CD14-positive monocyte (primary cell): ENCODE results near the gene SOCS2. TPM values are rescaled to one million over a fixed set of nuclear protein-coding genes. Genes with fewer than 3 reads are reported as not detected.
"Not testable (repeated sequence)": the region's sequence is repeated elsewhere in the genome, so short reads cannot be mapped to it uniquely, and the experiment has no call there.

Source experiments
- DNase-seq, 3 donors: peaks; one replicate each; pipeline ENCODE4 v3.0.0-alpha.2; 2011 to 2022
- H2AFZ ChIP-seq: 2 replicates; pipeline ENCODE4 v1.6.0; 2012; ENCODE audit warnings: mild to moderate bottlenecking, low read depth, low read length, inconsistent platforms; ENCODE audit not compliant: insufficient read depth, poor library complexity, severe bottlenecking
- H3K27ac ChIP-seq, 2 donors: 1 replicate in 1 of 2; 2 replicates in 1 of 2; pipeline ENCODE4 v1.5.1; 2012 to 2013; ENCODE audit warnings: low read length in 2 of 2, control low read depth in 1 of 2, inconsistent platforms in 1 of 2, low read depth in 1 of 2, mild to moderate bottlenecking in 1 of 2
- H3K27me3 ChIP-seq, 2 donors: one replicate each; pipeline versions ENCODE4 v1.6.0 to v1.6.1; 2011 to 2013; ENCODE audit warnings: low read length in 2 of 2; ENCODE audit not compliant: control insufficient read depth in 2 of 2, insufficient read depth in 2 of 2
- H3K36me3 ChIP-seq, 2 donors: replicated peaks in 1 of 2; 1 replicate in 1 of 2; 2 replicates in 1 of 2; pipeline versions ENCODE4 v1.5.1 to v1.6.1; 2012 to 2013; ENCODE audit warnings: low read length in 2 of 2, control low read depth in 1 of 2, inconsistent platforms in 1 of 2, mild to moderate bottlenecking in 1 of 2; ENCODE audit not compliant: insufficient read depth in 2 of 2, control insufficient read depth in 1 of 2
- H3K4me1 ChIP-seq, 2 donors: 1 replicate in 1 of 2; 2 replicates in 1 of 2; pipeline versions ENCODE4 v1.5.1 to v1.6.1; 2012 to 2013; ENCODE audit warnings: low read length in 2 of 2, control low read depth in 1 of 2, inconsistent platforms in 1 of 2, mild to moderate bottlenecking in 1 of 2, moderate library complexity in 1 of 2; ENCODE audit not compliant: insufficient read depth in 2 of 2, control insufficient read depth in 1 of 2
- H3K4me2 ChIP-seq: replicated peaks from 2 replicates; pipeline ENCODE3; 2012; ENCODE audit warnings: low read length, moderate library complexity, mild to moderate bottlenecking; ENCODE audit not compliant: poor library complexity, severe bottlenecking; ENCODE audit errors: extremely low read depth
- H3K4me3 ChIP-seq, 3 experiments: fragments of 200-600 bp in 1 of 3; sonication (generic) in 1 of 3; replicated peaks in 1 of 3; 1 replicate in 2 of 3; 2 replicates in 1 of 3; pipeline ENCODE4 v1.5.1; 2011 to 2013; ENCODE audit warnings: low read length in 3 of 3, mild to moderate bottlenecking in 3 of 3, control low read depth in 2 of 3, low read depth in 2 of 3, inconsistent platforms in 1 of 3, moderate library complexity in 1 of 3
- H3K79me2 ChIP-seq: 2 replicates; pipeline ENCODE4 v1.6.0; 2012; ENCODE audit warnings: mild to moderate bottlenecking, control low read depth, inconsistent platforms, low read length, moderate library complexity; ENCODE audit not compliant: insufficient read depth
- H3K9ac ChIP-seq: 2 replicates; pipeline ENCODE4 v1.6.0; 2017; ENCODE audit warnings: low read length, mild to moderate bottlenecking; ENCODE audit not compliant: insufficient read depth, poor library complexity, severe bottlenecking
- H3K9me3 ChIP-seq, 2 donors: replicated peaks in 1 of 2; 1 replicate in 1 of 2; 2 replicates in 1 of 2; pipeline versions ENCODE4 v1.5.1 to v1.6.1; 2012 to 2013; ENCODE audit warnings: low read length in 2 of 2, control low read depth in 1 of 2; ENCODE audit not compliant: control insufficient read depth in 1 of 2, insufficient read depth in 1 of 2
- H4K20me1 ChIP-seq: 2 replicates; pipeline ENCODE4 v1.6.0; 2012; ENCODE audit warnings: mild to moderate bottlenecking, low read length, control low read depth, moderate library complexity; ENCODE audit not compliant: insufficient read depth
- H3K27ac Mint-ChIP-seq, 7 donors: one replicate each; pipeline ENCODE4 v1.8.0; 2020; ENCODE audit warnings: mild to moderate bottlenecking in 7 of 7, mixed read lengths in 7 of 7, moderate library complexity in 6 of 7, inconsistent platforms in 2 of 7
- H3K27me3 Mint-ChIP-seq, 3 donors: one replicate each; pipeline ENCODE4 v1.8.0; 2021 to 2022; ENCODE audit warnings: low read depth in 3 of 3, mild to moderate bottlenecking in 3 of 3, mixed read lengths in 3 of 3, moderate library complexity in 3 of 3, inconsistent platforms in 1 of 3
- H3K36me3 Mint-ChIP-seq, 2 donors: one replicate each; pipeline ENCODE4 v1.8.0; 2020; ENCODE audit warnings: mixed read lengths in 2 of 2, inconsistent platforms in 1 of 2, mild to moderate bottlenecking in 1 of 2
- H3K4me1 Mint-ChIP-seq: one replicate; pipeline ENCODE4 v1.8.0; 2020; ENCODE audit warnings: mild to moderate bottlenecking, mixed read lengths
- H3K4me3 Mint-ChIP-seq, 2 donors: one replicate each; pipeline ENCODE4 v1.8.0; 2020; ENCODE audit warnings: mild to moderate bottlenecking in 2 of 2, mixed read lengths in 2 of 2, moderate library complexity in 1 of 2
- H3K9me3 Mint-ChIP-seq, 7 donors: one replicate each; pipeline ENCODE4 v1.8.0; 2020 to 2022; ENCODE audit warnings: mixed read lengths in 7 of 7, mild to moderate bottlenecking in 6 of 7, moderate library complexity in 6 of 7, inconsistent platforms in 2 of 7
- CTCF ChIP-seq: fragments of 200-600 bp; IDR thresholded peaks from one replicate; pipeline ENCODE4 v1.8.0; 2022; ENCODE audit warnings: antibody characterized with exemption, mild to moderate bottlenecking
- WGBS: methylation state at CpG from one replicate; pipeline ENCODE4 v1.1.5; 2013; ENCODE audit warnings: missing lambda C conversion rate; ENCODE audit not compliant: insufficient coverage; 5-methylcytosine and 5-hydroxymethylcytosine counted together
- intact Hi-C, 2 donors: fragments of 100-400 bp; cut with micrococcal nuclease; formaldehyde crosslinking; loops; one replicate each; pipeline versions ENCODE4 v1.15.0 to v1.15.1; 2023
- polyA plus RNA-seq, 3 donors: library from polyadenylated mRNA; depleted of rRNA in 1 of 3; unstranded in 2 of 3; stranded (reverse) in 1 of 3; fragments of 300-500 nt in 2 of 3; fragments of >200 nt in 1 of 3; fragmentation: Illumina TruSeq in 2 of 3; gene quantifications; 1 replicate in 2 of 3; 2 replicates in 1 of 3; pipeline ENCODE4 v1.2.3, GENCODE V29; 2012 to 2021

SOCS2 gene
- polyA plus RNA-seq, 3 donors = 0.18 to 0.91 (median 0.22) TPM

GRCh38 chr12:93622485-93622884 lies 50.0 kb downstream of the SOCS2 start:
- Histone ChIP-seq H3K9me3 (no peaks in the 10 kb centered on the region), H3K4me1 (no peaks in the 10 kb centered on the region), H3K27ac (no peak overlapping the region), H3K79me2 (no peaks in the 10 kb centered on the region), H3K27me3 (no peaks in the 10 kb centered on the region), H3K36me3 (no peaks in the 10 kb centered on the region), H3K4me3 (no peak overlapping the region), H2AFZ (no peak overlapping the region), H4K20me1 (no peaks in the 10 kb centered on the region), H3K9ac (no peak overlapping the region), H3K4me2 (no peak overlapping the region)
- no CpG with 5 or more reads among the region's 2 CpGs for WGBS
- no peak for TF ChIP-seq CTCF
- Mint-ChIP-seq H3K4me1 (no peaks in the 10 kb centered on the region), H3K27me3 (peaks cover 0 to 3% (median 0%) of the 10 kb centered on the region in 3 donors), H3K9me3 (peaks cover 0 to 12% (median 2%) of the 10 kb centered on the region in 7 donors), H3K36me3 (no peaks in the 10 kb centered on the region), H3K27ac (no peak overlapping the region), H3K4me3 (no peak overlapping the region)
- intact Hi-C loops = no loop called here
- DNase-seq = no peak

GRCh38 chr12:93624595-93625294 lies 52.3 kb downstream of the SOCS2 start:
- H3K27me3 Mint-ChIP-seq = peaks cover 1 to 3% (median 2%) of the 10 kb centered on the region in 3 donors
- H3K27me3 ChIP-seq = no peaks in the 10 kb centered on the region
- no peaks in the 10 kb centered on the region for H3K4me1 ChIP-seq
- no peaks in the 10 kb centered on the region for H3K9me3 ChIP-seq
- peaks cover 0 to 5% (median 0%) of the 10 kb centered on the region in 7 donors for H3K9me3 Mint-ChIP-seq
- no peak for TF ChIP-seq CTCF
- H3K27ac Mint-ChIP-seq = no peak overlapping the region
- H3K79me2 ChIP-seq = no peaks in the 10 kb centered on the region
- WGBS = no CpG with 5 or more reads among the region's 2 CpGs
- no peaks in the 10 kb centered on the region for H3K36me3 Mint-ChIP-seq
- H3K36me3 ChIP-seq = no peaks in the 10 kb centered on the region
- no peak overlapping the region for H2AFZ ChIP-seq
- no peaks in the 10 kb centered on the region for H4K20me1 ChIP-seq
- no peak overlapping the region for H3K4me3 Mint-ChIP-seq
- H3K4me1 Mint-ChIP-seq = no peaks in the 10 kb centered on the region
- no peak overlapping the region for H3K4me2 ChIP-seq
- intact Hi-C loops = no loop called here
- H3K27ac ChIP-seq = no peak overlapping the region
- H3K4me3 ChIP-seq = no peak overlapping the region
- no peak overlapping the region for H3K9ac ChIP-seq
- DNase-seq = peak in 1 of 3 donors; percentile 20

- not testable (repeated sequence) for H3K4me2 ChIP-seq
- WGBS = 97% methylated on average over 5 of the region's 8 CpGs
These were observed 52.8 kb downstream of the SOCS2 start for GRCh38 chr12:93625295-93625645.

More at GRCh38 chr12:93625295-93625645, 52.8 kb downstream of the SOCS2 start:
- H3K27ac Mint-ChIP-seq, H3K36me3 Mint-ChIP-seq, DNase-seq, H3K79me2 ChIP-seq, H3K36me3 ChIP-seq, H3K27me3 Mint-ChIP-seq, intact Hi-C loops, H3K9ac ChIP-seq, H2AFZ ChIP-seq, H3K27ac ChIP-seq, H3K4me3 ChIP-seq, H3K9me3 Mint-ChIP-seq, H3K4me1 Mint-ChIP-seq, H3K4me3 Mint-ChIP-seq, H3K9me3 ChIP-seq, H4K20me1 ChIP-seq, H3K4me1 ChIP-seq, H3K27me3 ChIP-seq: not testable (repeated sequence)
